GM12878 (cell line): ENCODE data around the gene KAT2B. TPM values are rescaled to one million over a fixed set of nuclear protein-coding genes. Genes with fewer than 3 reads are reported as not detected.

Experiments
- ATAC-seq: fragments of 200-7000 bp; cut with Tn5 transposase; 3 replicates; pipeline ENCODE4 v1.9.1; 2020; ENCODE audit warnings: mild to moderate bottlenecking, moderate library complexity
- BruUV-seq: library from RNA; stranded (reverse); fragments of 400-500 nt; replicated peaks from 2 replicates; lab custom pipeline; 2021; lab: Mats Ljungman, UMichigan
- CTCF ChIA-PET: fragments of 300-600 bp; sonication (Branson Sonifier 250); formaldehyde crosslinking; extraction: SDS; loops from one replicate; lab custom pipeline; 2021; ENCODE audit warnings: inconsistent platforms; lab: Yijun Ruan, JAX
- POLR2A ChIA-PET: fragments of 350-600 bp; formaldehyde crosslinking; extraction: SDS; loops from one replicate; lab custom pipeline; 2021; ENCODE audit warnings: inconsistent platforms; lab: Charles Lee
- RAD21 ChIA-PET: fragments of 300-600 bp; sonication (Branson Sonifier 250); formaldehyde crosslinking; loops from one replicate; lab custom pipeline; 2023; ENCODE audit warnings: antibody characterized with exemption; ENCODE audit not compliant: unreplicated experiment; lab: Charles Lee
- SMC1A ChIA-PET: fragments of 300-600 bp; sonication (Branson Sonifier 250); formaldehyde crosslinking; loops from one replicate; lab custom pipeline; 2023; ENCODE audit not compliant: unreplicated experiment, uncharacterized antibody; lab: Charles Lee
- DNase-seq: peaks from one replicate; pipeline ENCODE4 v3.0.0-alpha.2; 2011; ENCODE audit warnings: low read depth, low spot score
- FAIRE-seq: peaks from 3 replicates; lab custom pipeline; 2011; peaks lifted over from hg19 to GRCh38; lab: Jason Lieb, UNC
- H2AFZ ChIP-seq: 2 replicates; pipeline ENCODE4 v1.6.0; 2011; ENCODE audit warnings: low read depth, low read length, control low read depth; ENCODE audit not compliant: control insufficient read depth
- H3K27ac ChIP-seq: 2 replicates; pipeline ENCODE4 v1.5.1; 2011; ENCODE audit warnings: control low read depth; ENCODE audit not compliant: control insufficient read depth, insufficient read depth
- H3K27me3 ChIP-seq, 2 experiments: replicated peaks in 1 of 2; 2 replicates each; pipeline versions ENCODE4 v1.6.0 to v1.6.1; 2011; ENCODE audit warnings: low read length in 1 of 2; ENCODE audit not compliant: control insufficient read depth in 2 of 2, insufficient read depth in 2 of 2
- H3K36me3 ChIP-seq, 2 experiments: 2 replicates each; pipeline ENCODE4 v1.5.1; 2011; ENCODE audit warnings: low read length in 1 of 2; ENCODE audit not compliant: control insufficient read depth in 2 of 2, insufficient read depth in 2 of 2
- H3K4me1 ChIP-seq: 2 replicates; pipeline ENCODE4 v1.6.1; 2011; ENCODE audit warnings: mild to moderate bottlenecking, low read length, moderate library complexity, mixed read lengths; ENCODE audit not compliant: control insufficient read depth, insufficient read depth
- H3K4me2 ChIP-seq: 2 replicates; pipeline ENCODE4 v1.6.0; 2011; ENCODE audit warnings: control low read depth; ENCODE audit not compliant: control insufficient read depth, insufficient read depth
- H3K4me3 ChIP-seq: fragments of 200-600 bp; sonication (generic); 2 replicates; pipeline ENCODE4 v1.5.1; 2016
- H3K79me2 ChIP-seq: 2 replicates; pipeline ENCODE4 v1.6.0; 2011; ENCODE audit warnings: low read length; ENCODE audit not compliant: control insufficient read depth, insufficient read depth
- H3K9ac ChIP-seq: 2 replicates; pipeline ENCODE4 v1.8.0; 2011; ENCODE audit warnings: low read length, control low read depth, mixed read lengths; ENCODE audit not compliant: control insufficient read depth, insufficient read depth
- H3K9me3 ChIP-seq: replicated peaks from 3 replicates; pipeline ENCODE4 v1.5.1; 2011; ENCODE audit warnings: mild to moderate bottlenecking, low read length; ENCODE audit not compliant: control insufficient read depth, insufficient read depth
- H4K20me1 ChIP-seq: 2 replicates; pipeline ENCODE4 v1.6.0; 2011; ENCODE audit not compliant: control insufficient read depth, insufficient read depth
- CBFB ChIP-seq: IDR thresholded peaks from 2 replicates; pipeline ENCODE4 v1.6.1; 2016; ENCODE audit warnings: antibody characterized with exemption, low read depth
- ESRRA ChIP-seq: IDR thresholded peaks from 2 replicates; pipeline ENCODE4 v1.6.1; 2012; ENCODE audit warnings: mild to moderate bottlenecking, low read length, improper control_type of control experiment
- RUNX3 ChIP-seq: IDR thresholded peaks from 2 replicates; pipeline ENCODE4 v1.6.1; 2012; ENCODE audit warnings: low read length, inconsistent platforms
- WGBS: methylation state at CpG from one replicate; pipeline ENCODE4 v1.1.6; 2016; ENCODE audit warnings: low lambda C conversion rate; ENCODE audit not compliant: insufficient replicate concordance, insufficient coverage; ENCODE audit errors: missing lambda C conversion rate; 5-methylcytosine and 5-hydroxymethylcytosine counted together
- in situ Hi-C: fragments of 300-500 bp; cut with MboI; formaldehyde crosslinking; loops from 9 replicates; pipeline ENCODE4 v1.14.3; 2018; ENCODE audit warnings: mixed read lengths
- intact Hi-C: fragments of 100-400 bp; cut with micrococcal nuclease; formaldehyde crosslinking; loops from one replicate; pipeline ENCODE4 v1.14.2; 2022; ENCODE audit not compliant: unreplicated experiment
- polyA plus RNA-seq, 11 experiments: library from polyadenylated mRNA; depleted of rRNA in 4 of 11; unstranded in 6 of 11; stranded (reverse) in 5 of 11; fragments of >200 nt; fragmentation: Nextera tagmentation in 4 of 11; fragmentation: Illumina TruSeq in 1 of 11; extraction: Ambion mirVana in 4 of 11; extraction: Trizol in 1 of 11; gene quantifications; 1 replicate in 1 of 11; 2 replicates in 10 of 11; pipeline versions ENCODE4 v1.2.1 to v1.2.3, GENCODE V29; 2011 to 2016; ENCODE audit warnings: inconsistent platforms in 2 of 11, missing spikeins in 2 of 11, low read depth in 1 of 11
- total RNA-seq, 4 experiments: library from RNA; depleted of rRNA in 3 of 4; stranded (reverse); fragments of >200 nt in 3 of 4; fragmentation: Illumina TruSeq in 1 of 4; extraction: Trizol in 1 of 4; gene quantifications; 2 replicates each; pipeline versions ENCODE4 v1.2.1 to v1.2.3, GENCODE V29; 2013 to 2021
- TF ChIP-seq, protein P1 (sequence below): IDR thresholded peaks from 2 replicates; pipeline ENCODE4 v1.6.1; 2012; ENCODE audit warnings: mild to moderate bottlenecking, low read depth, low read length
- TF ChIP-seq, protein P2 (sequence below): fragments of 450-650 bp; formaldehyde crosslinking; IDR thresholded peaks from 2 replicates; pipeline ENCODE4 v1.5.0; 2022; ENCODE audit warnings: mild to moderate bottlenecking, missing genetic modification characterization

Gene KAT2B
- total and polyA plus RNA-seq, 10 of the 15 experiments (the other 5 are each of a cell fraction or from before 2014, with no cell fraction given) = 2.9 to 15.2 (median 10.2) TPM

GRCh38 chr3:20105513-20106280 is 65.5 kb downstream of the KAT2B start:
- 97% methylated on average over 5 of the region's 7 CpGs for WGBS
- no peak overlapping the region for H3K4me2 ChIP-seq
- DNase-seq (no peak), FAIRE-seq (no peak), ATAC-seq (no peak)
- no peaks in the 10 kb centered on the region for H3K36me3 ChIP-seq
- intact Hi-C loops = no loop called here
- H3K27me3 ChIP-seq = no peaks in the 10 kb centered on the region
- H3K4me1 ChIP-seq = peaks cover 16% of the 10 kb centered on the region
- H3K79me2 ChIP-seq = no peaks in the 10 kb centered on the region
- no peak for TF ChIP-seq ESRRA
- peak; percentile 30; the same call in 1 of the 2 replicates for TF ChIP-seq RUNX3
- ChIA-PET CTCF (interaction anchor here (1.2 kb wide), 1 partner anchor 16 kb away, joined by 4 read pairs; no protein-coding TSS in a partner anchor), RAD21 (interaction anchor here (0.7 to 2.0 kb wide), 3 partner anchors 61 to 78 kb away, joined by 3 to 11 read pairs (median 4); partner anchors contain the start of gene KAT2B), POLR2A (interaction anchor here (0.5 to 1.7 kb wide), 6 partner anchors 10 to 865 kb away, joined by 3 to 4 read pairs (median 3); no protein-coding TSS in a partner anchor), SMC1A (interaction anchor here (0.7 to 1.9 kb wide), 4 partner anchors 11 to 241 kb away, joined by 3 to 5 read pairs (median 4); no protein-coding TSS in a partner anchor)
- no peaks in the 10 kb centered on the region for H4K20me1 ChIP-seq
- no TSS peak for BruUV-seq
- H3K4me3 ChIP-seq = no peak overlapping the region
- no peak overlapping the region for H3K27ac ChIP-seq
- in situ Hi-C loops = no loop called here
- no peak overlapping the region for H3K9ac ChIP-seq
- H2AFZ ChIP-seq = no peak overlapping the region
- H3K9me3 ChIP-seq = no peaks in the 10 kb centered on the region

GRCh38 chr3:20107722-20108121 is 67.5 kb downstream of the KAT2B start:
- Histone ChIP-seq H3K79me2 (no peaks in the 10 kb centered on the region), H3K4me2 (no peak overlapping the region), H3K27ac (no peak overlapping the region), H3K9me3 (no peaks in the 10 kb centered on the region), H3K36me3 (peaks cover 0 to 3% of the 10 kb centered on the region in 2 experiments; a peak in 2 of 4 replicates), H3K4me1 (peaks cover 16% of the 10 kb centered on the region), H3K4me3 (no peak overlapping the region), H3K27me3 (no peaks in the 10 kb centered on the region), H4K20me1 (no peaks in the 10 kb centered on the region), H2AFZ (no peak overlapping the region), H3K9ac (no peak overlapping the region)
- intact Hi-C loops = no loop called here
- ATAC-seq = no peak
- POLR2A ChIA-PET = interaction anchor here (1.0 kb wide), 1 partner anchor 79 kb away, joined by 3 read pairs; the partner anchor contains the start of gene SGO1
- FAIRE-seq = no peak
- RAD21 ChIA-PET = interaction anchor here (1.4 kb wide), 1 partner anchor 66 kb away, joined by 3 read pairs; no protein-coding TSS in a partner anchor
- TF ChIP-seq CBFB = no peak
- TF ChIP-seq, protein P1, sequence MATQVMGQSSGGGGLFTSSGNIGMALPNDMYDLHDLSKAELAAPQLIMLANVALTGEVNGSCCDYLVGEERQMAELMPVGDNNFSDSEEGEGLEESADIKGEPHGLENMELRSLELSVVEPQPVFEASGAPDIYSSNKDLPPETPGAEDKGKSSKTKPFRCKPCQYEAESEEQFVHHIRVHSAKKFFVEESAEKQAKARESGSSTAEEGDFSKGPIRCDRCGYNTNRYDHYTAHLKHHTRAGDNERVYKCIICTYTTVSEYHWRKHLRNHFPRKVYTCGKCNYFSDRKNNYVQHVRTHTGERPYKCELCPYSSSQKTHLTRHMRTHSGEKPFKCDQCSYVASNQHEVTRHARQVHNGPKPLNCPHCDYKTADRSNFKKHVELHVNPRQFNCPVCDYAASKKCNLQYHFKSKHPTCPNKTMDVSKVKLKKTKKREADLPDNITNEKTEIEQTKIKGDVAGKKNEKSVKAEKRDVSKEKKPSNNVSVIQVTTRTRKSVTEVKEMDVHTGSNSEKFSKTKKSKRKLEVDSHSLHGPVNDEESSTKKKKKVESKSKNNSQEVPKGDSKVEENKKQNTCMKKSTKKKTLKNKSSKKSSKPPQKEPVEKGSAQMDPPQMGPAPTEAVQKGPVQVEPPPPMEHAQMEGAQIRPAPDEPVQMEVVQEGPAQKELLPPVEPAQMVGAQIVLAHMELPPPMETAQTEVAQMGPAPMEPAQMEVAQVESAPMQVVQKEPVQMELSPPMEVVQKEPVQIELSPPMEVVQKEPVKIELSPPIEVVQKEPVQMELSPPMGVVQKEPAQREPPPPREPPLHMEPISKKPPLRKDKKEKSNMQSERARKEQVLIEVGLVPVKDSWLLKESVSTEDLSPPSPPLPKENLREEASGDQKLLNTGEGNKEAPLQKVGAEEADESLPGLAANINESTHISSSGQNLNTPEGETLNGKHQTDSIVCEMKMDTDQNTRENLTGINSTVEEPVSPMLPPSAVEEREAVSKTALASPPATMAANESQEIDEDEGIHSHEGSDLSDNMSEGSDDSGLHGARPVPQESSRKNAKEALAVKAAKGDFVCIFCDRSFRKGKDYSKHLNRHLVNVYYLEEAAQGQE = no peak
- TF ChIP-seq, protein P2, sequence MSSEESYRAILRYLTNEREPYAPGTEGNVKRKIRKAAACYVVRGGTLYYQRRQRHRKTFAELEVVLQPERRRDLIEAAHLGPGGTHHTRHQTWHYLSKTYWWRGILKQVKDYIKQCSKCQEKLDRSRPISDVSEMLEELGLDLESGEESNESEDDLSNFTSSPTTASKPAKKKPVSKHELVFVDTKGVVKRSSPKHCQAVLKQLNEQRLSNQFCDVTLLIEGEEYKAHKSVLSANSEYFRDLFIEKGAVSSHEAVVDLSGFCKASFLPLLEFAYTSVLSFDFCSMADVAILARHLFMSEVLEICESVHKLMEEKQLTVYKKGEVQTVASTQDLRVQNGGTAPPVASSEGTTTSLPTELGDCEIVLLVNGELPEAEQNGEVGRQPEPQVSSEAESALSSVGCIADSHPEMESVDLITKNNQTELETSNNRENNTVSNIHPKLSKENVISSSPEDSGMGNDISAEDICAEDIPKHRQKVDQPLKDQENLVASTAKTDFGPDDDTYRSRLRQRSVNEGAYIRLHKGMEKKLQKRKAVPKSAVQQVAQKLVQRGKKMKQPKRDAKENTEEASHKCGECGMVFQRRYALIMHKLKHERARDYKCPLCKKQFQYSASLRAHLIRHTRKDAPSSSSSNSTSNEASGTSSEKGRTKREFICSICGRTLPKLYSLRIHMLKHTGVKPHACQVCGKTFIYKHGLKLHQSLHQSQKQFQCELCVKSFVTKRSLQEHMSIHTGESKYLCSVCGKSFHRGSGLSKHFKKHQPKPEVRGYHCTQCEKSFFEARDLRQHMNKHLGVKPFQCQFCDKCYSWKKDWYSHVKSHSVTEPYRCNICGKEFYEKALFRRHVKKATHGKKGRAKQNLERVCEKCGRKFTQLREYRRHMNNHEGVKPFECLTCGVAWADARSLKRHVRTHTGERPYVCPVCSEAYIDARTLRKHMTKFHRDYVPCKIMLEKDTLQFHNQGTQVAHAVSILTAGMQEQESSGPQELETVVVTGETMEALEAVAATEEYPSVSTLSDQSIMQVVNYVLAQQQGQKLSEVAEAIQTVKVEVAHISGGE (CRISPR knock-in tag) = no peak
- SMC1A ChIA-PET = interaction anchor here (0.5 kb wide), 1 partner anchor 229 kb away, joined by 3 read pairs; no protein-coding TSS in a partner anchor
- in situ Hi-C loops = no loop called here
- WGBS = 98% methylated on average over 5 of the region's 5 CpGs
- CTCF ChIA-PET = interaction anchor here (1.1 kb wide), 1 partner anchor 64 kb away, joined by 6 read pairs; no protein-coding TSS in a partner anchor
- no peak for DNase-seq
- BruUV-seq = no TSS peak
